Measurements from ENCODE around the gene MTR.

DNA sequence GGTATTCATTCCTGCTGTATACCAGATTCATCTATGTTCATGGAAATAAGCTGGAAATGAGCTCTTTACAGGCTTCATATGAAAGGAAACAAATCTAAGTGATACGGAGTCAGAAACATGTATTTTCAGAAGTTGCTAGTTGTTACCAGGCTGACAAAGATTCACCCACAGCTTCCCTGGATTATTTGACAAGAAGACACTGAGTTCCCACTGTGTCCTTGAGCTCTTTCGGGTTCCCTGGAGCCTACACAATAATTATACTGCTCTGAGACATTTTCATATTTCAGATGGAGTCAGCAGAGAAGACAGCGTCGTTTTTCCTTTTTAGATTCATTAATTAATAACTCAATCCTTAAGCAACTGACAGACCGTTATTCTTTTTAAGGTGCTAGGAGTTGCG lies 29.3 kb upstream of the MTR start:
- TF ChIP-seq, protein P1, sequence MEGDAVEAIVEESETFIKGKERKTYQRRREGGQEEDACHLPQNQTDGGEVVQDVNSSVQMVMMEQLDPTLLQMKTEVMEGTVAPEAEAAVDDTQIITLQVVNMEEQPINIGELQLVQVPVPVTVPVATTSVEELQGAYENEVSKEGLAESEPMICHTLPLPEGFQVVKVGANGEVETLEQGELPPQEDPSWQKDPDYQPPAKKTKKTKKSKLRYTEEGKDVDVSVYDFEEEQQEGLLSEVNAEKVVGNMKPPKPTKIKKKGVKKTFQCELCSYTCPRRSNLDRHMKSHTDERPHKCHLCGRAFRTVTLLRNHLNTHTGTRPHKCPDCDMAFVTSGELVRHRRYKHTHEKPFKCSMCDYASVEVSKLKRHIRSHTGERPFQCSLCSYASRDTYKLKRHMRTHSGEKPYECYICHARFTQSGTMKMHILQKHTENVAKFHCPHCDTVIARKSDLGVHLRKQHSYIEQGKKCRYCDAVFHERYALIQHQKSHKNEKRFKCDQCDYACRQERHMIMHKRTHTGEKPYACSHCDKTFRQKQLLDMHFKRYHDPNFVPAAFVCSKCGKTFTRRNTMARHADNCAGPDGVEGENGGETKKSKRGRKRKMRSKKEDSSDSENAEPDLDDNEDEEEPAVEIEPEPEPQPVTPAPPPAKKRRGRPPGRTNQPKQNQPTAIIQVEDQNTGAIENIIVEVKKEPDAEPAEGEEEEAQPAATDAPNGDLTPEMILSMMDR (IDR thresholded peaks at IDR 0.05; ENCODE audit: insufficient read depth, low read depth, low read length): no peak
- no peak for TF ChIP-seq EZH2 (IDR thresholded peaks at IDR 0.05; ENCODE audit: insufficient read depth, low read length)
